ENCODE data around the gene FAM229A.
"Not testable (repeated sequence)": the region's sequence is repeated elsewhere in the genome, so short reads cannot be mapped to it uniquely, and the experiment has no call there.

FAM229A gene, protein sequence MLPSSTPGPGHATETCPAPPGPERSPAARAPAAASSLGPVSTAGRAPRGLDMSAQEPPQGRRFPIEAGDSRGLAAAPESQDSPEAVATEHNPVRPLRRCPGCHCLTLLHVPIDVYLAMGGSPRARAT

DNA sequence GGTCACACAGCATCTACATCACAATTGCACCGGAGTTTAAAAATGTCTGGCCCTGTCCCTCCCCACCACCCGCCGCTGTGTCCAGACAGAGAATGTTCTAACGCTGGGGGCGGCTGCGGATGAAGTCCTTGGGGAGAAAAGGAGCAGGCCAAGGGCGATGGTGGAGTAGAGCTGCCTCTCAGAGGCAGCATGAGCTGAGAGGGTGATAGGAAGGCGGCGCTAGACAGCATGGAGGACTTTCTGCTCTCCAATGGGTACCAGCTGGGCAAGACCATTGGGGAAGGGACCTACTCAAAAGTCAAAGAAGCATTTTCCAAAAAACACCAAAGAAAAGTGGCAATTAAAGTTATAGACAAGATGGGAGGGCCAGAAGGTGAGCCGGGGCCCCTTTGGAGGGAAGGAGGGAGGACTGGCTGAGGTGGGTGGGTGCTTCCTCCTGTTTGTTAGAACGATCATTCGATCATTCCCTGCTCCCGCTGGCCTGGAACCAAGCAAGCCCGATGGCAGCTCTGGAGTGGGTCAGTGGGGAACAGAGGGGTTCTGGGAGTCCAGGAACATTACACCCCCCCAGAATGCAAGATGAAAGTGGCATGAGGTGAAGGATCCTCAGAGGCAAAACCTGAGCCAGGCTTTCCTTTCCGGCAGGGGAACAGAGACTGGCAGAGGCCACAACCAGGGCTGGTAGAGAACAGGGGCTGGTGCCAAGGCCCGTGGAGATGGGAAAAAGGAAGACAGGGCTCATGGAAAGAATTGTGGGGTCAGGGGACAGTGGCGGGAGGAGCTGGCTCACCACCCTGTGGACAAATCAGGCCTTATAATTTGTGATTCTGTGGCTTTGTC, at the start of gene FAM229A, which contains the start of gene TSSK3:
Gene FAM229A (minus strand): TSS at position 12 of the 840 bp plus-strand sequence. CDS start 394 bp downstream, outside the sequence.
Gene TSSK3 (plus strand): TSS at position 66 of the 840 bp plus-strand sequence. CDS start 163 bp downstream, at position 229.
- no peak for DNase-seq

DNA sequence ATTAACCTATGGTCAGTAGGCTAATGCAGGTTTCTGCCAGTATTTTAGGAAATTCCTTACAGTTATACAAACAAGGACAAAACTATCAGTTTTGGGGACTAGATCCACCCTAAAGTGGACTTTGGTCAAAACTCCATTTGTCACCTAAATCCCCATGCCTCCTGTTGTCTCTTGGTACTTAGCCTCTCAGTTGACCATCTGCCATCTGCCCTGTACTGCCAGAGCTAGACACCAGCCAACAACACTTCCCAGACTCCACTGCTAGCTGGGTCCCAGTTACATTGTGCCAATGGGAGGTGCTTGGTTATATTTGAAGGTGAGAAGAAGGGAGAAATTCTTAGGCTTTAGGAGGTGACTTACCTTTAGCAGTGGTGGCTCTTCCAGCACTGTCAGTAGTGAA, 49.0 kb upstream of the FAM229A start:
- DNase-seq, result no peak

DNA sequence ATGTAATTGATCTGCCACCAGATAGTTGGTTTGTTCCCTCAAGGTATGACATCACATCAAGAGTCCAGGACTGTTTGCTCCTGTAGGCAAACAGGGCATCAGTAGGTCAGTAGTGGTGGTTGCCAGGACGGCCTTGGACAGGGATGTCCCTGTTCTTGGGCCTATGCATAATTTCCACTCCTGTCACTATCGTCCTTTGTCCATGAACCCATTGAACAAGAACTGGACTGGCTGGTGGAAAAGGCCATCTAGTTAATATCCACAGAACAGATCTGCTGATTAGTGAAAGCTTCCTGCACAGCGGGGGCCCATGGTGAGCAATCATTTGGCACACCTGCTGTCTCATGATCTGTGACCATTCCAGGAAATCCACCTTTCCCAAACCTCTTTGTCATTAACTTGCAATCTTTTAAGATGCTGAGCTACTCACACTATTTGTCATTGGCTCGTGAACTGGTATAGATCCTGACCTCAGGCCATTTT, 44.4 kb upstream of the FAM229A start:
- no peak for DNase-seq

DNA sequence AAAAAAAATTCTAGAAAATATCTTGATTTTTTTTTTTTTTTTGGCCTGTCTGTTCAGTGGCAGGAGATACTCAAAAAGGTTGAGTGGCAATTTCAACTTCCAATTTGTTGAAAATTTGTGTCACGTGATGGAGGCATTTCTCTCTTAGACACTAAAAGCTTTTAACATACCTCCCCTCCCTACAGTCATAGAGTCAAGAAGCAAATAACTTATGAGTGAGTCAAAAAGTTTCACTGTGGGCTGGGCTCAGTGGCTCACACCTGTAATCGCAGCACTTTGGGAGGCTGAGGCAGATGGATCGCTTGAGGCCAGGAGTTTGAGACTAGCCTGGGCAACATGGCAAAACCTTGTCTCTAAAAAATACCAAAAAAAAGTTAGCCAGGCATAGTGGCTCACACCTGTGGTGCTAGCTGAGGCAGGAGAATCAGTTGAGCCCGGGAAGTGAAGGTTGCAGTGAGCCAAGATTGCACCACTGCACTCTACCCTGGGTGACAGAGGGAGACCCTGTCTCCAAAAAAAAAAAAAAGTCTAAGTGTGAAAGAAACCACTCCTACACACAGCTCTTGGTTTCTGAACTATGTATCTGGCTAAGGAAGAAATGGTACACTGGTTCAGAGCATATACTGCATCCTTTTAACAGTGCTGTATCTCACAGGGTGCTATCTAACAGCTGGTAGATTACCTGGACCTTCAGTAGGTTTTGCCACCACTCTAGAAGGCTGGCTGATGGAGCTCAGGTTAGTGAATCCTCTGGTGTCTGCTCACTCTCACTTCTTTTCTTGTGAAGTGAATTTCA, 43.6 kb upstream of the FAM229A start:
- DNase-seq, result no peak

DNA sequence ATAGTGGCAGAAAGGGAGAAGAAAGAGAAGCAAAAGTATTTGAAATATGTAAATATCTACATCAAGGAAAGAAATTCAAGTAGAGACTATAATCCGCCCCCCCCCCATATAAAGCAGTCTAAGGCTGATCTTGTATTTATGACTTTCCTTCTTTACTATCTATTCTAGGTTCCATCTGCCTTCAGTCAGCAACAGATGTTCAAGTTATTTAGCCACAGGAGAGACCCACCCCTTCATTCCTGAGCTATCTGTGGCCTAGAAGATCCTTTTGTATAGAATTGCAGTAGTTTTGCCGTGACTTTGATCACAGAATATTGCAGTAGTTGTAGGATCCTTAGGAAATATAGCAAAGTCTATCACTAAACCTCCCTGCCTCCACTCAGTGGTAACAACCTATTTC, 42.7 kb upstream of the FAM229A start:
- no peak for DNase-seq

DNA sequence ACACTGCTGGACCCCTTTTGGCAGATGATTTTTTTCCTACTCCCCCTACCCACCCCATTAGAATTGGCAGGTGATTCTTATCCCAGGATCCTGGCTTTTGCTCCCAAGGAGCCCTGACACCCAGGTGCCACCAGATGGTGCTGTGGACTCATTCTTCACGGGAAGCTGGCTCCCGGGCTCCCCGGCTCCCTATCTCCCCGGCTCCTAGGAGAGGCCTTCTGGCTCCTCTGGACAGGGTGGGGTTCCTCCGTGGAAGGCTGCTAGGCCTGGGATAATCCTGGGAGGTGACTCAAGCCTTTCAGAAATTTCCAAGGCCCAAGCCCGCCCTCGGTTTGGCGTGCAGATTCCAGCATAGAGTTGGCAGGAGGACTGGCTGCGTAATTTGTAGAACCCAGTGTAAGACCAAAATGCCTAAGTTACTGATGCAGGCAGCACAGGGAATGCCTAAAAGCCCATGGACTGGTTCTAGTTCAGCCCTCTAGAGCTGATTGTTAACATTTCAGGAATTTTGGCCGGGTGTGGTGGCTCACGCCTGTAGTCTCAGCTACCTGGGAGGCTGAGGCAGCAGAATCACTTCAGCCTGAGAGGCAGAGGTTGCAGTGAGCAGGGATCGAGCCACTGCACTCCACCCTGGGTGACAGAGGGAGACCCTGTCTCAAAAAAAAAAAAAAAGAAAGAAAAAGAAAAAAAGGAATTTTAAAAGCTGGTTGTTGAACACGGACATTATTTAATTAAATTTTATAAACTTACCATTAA, 38.8 kb upstream of the FAM229A start:
- peak; percentile 47 for DNase-seq

DNA sequence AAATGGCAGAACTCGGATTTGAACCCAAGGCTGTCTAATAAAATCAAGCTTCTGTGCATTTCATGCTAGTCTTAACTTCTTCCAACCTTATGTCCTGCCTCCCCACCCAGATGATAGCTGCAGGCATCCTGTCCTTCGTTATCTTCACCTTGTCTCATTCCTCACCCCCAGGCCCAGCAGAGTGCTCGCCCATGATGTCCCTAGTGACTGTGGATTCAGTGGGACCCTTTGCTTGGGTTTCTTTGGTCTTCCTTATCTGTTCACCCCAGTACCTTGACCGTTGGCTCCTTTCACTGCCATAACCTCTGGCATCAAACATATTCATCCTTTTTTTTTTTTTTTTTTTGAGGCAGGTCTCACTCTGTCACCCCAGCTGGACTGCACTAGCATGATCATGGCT, 37.6 kb upstream of the FAM229A start:
- DNase-seq, result no peak

DNA sequence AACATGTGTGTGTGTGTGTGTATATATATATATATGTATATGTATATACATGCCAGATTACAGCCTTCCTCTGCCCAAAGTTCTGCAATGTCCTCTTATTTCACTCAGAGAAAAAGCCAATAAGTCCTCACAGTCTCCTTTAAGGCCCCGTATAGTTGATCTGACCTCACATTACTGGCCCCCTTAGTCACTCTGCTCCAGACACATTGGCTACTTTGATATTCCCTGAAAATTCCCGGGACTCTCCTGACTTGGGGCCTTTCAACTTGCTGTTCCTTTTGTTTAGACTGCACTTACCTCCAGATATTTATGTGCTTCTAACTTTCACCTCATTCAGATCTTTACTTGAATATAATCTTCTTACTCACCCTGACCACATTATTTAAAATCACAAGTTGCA, 36.1 kb upstream of the FAM229A start:
- DNase-seq, result no peak

DNA sequence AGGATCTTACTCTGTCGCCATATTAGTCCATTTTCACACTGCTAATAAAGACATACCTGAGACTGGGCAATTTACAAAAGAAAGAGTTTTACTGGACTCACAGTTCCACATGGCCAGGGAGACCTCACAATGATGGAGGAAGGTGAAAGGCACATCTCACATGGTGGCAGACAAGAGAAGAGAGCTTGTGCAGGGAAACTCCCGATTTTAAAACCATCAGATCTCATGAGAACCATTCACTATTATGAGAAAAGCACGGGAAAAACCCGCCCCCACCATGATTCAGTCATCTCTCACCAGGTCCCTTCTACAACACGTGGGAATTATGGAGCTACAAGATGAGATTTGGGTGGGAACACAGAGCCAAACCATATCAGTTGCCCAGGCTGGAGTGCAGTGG, 34.2 kb upstream of the FAM229A start:
- DNase-seq, result not testable (repeated sequence)

DNA sequence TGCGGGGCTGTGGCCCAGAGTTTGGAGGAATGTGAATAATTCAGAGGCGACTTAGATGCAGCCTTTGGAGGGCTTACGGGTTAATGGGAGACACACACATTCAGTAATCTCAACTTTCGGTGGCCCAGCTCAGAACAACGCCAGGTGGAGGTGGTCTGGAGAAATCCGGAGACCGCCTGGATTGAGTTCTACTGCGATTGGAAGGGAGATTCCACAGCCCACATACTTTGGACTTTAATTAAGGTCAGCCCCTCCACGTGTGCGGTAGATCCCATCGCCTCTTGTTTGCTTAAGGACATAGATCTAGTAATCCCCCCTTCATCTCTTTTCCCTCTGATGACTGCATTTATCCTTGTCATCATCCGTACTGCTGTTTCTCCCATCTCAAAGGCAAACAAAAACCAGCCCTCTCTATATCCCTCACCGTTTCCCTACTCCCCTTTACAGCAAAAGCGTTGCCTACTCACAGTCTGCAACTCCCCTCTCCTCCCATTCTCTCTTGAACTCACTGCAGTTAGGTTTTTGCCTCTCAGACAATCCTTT, 32.7 kb upstream of the FAM229A start:
- DNase-seq, result no peak

DNA sequence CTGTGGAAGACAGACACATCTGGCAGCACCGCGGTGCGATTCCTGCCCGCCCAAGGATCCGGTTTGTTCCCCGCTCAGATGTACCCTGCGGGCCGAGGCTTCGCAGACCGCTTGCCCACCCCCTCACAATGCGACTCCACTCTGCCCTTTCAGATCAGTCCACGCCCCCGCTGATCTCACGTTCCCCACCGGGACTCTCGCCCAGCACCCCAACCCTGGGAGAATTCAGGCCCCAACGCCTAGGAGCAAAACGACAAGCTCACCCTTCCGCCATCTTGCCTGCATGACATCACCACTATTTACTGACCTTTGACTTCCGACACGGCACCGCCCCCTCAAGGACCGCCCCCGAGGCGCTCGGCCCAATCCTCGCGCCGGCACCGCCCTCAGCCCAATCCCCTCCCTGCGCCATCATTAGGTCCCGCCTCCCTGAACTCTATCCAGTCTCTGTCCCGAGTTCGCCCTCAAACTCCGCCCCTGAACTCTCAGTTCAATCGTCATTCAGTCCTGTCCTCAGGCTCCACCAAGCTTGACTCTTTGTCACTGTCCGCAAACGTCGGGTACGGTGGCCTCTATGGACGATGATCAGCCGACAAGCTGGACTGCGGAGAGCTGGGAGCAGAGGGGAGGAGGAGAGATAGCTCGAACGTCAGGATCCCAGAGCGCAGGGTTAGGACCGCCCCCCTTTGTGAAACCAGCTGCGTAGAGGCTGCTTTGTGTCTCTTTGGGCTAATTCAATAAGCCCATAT, 32.0 kb upstream of the FAM229A start, which contains the start of gene BSDC1:
Gene BSDC1 (minus strand): TSS at position 301 of the 749 bp plus-strand sequence. CDS start 27 bp downstream, at position 274.
- peak; percentile 99 for DNase-seq

DNA sequence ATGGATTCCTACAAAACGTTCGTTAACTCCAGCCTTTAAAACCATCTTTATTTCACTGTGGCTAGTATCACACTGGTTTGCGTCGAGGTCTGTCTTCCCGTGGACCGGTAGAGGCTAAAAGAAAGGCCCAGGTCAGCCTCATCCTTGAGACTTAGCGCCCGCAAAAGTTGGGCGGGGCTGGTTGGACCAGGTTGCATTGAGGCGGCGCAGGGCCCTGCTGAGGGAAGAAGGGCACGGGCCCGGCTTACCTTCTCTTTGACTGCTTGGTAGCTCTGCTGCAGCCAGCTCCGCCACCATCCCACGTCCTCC, 31.5 kb upstream of the FAM229A start:
- DNase-seq, result peak; percentile 24

DNA sequence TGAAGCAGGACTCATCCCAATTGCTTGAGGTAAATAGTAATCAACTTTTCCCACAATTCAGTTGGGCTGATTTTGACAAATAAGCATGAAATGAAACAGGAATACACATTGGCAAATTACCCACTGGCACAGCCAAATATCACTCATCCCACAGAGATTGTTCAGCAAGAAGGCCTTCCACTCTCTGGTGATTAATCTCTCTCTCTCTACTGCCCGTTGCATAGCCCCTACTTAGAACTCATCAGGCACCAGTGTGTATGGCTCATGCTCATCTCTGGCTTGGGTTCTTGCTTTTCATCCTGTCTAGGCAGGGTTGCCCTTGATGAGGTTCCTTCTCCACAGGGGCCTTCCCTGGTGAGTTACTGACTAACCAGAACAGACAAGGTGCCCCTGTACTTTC, 30.9 kb upstream of the FAM229A start:
- peak; percentile 12 for DNase-seq

DNA sequence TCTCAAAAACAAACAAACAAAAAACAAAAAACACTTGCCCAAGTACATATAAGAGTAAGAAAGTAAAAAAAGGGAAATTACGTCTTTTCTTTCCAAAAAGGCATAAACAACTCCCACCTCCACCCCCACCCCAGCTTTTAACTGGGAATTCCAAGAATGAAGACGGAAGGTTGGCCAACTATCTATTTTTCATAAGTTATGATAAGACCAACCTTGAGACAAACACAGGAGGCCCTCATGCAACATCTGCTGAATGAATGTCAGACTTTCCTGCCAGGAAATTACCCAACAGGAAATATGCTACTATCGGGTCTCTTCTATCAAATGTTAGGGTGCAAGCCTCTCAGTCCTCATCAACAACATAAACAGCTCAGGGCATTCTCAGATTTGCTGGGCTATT, 30.0 kb upstream of the FAM229A start:
- DNase-seq, result no peak

DNA sequence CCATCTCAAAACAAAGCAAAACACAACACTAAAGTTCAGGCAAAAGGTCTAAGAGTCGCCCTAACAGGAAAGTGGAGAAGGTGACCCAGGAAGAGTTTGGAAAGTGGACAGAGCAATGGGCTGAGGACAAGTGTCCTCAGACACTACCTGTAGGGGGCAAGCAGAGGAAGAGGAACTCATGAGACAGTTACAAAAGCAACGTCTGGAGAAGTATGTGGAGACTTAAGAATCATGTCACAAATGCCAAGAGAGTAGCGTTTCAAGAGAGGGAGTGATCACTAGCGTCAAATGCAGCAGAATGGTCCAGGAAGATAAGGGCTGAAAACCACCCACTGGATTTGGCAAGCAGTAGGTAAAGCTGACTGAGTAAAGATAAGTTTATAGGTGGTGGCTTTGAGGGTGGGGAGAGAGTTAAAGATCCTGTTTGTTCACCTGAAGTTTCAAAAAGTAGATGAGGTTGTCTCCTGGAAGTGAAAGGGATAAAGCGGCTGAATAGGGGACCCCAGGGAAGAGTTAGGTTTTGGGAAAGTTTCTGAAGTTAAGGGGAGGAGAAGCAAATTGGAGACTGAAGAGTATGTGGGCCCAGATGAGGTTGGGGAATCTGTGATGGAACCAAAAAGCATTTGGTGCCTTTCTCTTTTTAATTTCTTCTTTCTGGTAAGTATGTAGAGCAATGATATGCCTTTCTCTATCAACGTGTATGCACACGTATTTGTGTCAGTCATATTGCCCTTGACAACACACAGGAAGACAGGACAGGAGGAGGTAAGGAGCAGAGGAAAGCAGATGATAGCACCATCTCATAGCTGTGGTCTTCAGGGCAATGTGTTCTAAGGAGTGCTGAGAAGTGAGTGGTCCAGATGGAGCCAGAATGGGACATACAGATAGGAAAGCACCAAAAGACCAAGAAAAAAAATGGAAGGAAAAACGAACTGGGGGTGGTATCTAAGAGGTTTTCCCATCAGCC, 28.9 kb upstream of the FAM229A start:
- no peak for DNase-seq

DNA sequence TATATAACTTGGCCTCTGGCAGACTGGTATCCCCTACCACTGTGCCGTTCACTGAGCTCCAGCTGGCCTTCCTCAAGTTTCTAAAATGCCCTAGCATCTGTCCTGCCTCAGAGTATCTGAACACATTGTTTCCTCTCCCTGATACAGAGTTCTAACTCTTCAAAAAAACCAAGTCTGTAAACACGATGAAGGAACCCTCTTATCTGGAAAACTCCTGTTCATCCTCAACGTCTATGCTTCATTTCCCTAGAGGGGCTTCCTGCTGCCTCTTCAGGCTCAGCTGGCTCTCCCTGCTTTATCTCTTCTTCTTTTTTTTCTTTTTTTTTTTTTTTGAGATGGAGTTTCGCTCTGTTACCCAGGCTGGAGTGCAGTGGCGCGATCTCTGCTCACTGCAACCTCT, 26.4 kb upstream of the FAM229A start:
- no peak for DNase-seq

DNA sequence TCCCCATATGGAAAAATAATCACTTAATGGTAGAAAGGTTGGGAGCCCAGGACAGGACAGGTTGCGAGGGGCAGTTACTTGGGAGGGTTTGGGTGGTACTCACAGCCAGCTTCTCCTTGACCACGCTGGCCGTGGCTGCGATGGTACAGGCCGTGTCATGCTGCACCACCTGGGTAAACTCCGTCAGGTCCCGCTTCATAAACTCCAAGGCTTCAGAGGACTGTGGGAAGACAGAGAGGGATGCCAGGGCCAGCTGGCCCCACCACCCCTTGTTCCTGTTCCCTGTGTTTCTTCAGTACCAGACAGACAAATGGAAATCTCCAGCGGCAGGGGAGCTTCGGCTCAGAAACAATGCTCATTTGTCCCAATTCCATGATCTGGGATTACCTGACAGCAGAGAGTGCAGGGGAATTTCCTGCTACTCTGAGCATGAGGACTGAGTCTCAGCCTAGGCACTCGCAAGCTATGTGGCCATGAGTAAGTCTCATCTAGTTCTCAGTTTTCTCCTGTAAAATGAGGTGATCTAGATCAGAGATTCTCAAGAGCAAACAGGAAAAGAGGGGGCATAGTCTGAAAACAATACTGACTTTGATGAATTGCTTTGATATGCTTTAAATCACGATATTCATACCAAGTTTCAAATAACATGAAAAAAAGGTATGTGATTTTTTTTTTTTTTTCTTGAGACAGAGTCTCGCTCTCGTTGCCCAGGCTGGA, 24.5 kb upstream of the FAM229A start:
- no peak for DNase-seq

DNA sequence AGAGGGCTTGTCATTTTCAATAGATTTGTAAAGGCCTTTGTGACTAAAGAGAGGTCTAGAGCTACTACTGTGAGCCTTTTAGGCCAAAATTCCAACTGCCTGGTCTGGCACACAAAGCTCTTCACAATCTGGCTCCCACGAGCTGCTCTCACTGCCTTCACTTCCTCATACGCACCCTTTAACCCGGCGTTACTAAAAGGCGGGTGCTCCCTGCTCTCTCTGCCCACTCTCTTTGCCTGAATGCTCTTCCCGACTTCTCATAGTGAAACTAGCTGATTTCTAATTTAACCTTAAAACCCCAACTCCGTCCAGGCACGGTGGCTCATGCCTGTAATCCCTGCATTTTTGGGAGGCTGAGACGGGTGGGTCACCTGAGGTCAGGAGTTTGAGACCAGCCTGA, 17.8 kb upstream of the FAM229A start:
- DNase-seq, result no peak

DNA sequence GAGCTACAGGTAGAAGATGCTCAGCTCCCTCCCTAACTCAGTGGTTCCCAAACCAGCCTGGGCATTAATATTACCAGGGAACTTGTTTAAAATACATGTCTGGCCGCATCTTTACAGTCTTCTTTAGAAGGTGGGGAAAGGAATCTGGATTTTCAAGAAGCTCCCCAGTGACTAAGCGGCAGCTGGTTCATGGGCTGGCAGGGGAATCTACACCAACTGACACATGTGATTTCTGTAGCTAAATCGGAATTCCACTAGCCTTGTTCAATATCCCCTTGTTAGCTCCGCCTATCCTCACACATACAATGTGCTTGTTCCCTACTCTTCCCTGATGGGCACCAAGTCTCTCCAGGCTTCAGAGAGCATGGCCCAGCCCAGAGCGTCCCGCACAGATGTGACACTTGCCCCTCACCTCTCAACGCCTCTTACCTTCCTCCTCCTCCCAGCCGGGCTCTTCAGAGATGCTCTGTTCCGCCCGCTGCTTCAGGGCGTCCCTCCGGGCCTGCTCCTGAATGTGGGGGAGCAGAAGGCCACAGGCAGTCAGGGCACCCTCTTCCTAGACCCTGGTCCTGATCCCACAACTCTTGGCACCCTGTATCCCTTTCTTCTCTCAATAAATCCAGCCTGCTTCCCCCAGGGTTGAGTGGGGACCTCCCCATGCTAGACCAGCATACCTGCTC, 15.4 kb upstream of the FAM229A start:
- no peak for DNase-seq
